HG02759 (cell line): ENCODE measurements around the gene CLIP1.
"Not testable (repeated sequence)": the region's sequence is repeated elsewhere in the genome, so short reads cannot be mapped to it uniquely, and the experiment has no call there.

Experiments used
- ATAC-seq: cut with Tn5 transposase; IDR thresholded peaks from one replicate; pipeline ENCODE4 v1.9.1; 2021; ENCODE audit warnings: mild to moderate bottlenecking, moderate library complexity; ENCODE audit not compliant: unreplicated experiment

CLIP1 gene

DNA sequence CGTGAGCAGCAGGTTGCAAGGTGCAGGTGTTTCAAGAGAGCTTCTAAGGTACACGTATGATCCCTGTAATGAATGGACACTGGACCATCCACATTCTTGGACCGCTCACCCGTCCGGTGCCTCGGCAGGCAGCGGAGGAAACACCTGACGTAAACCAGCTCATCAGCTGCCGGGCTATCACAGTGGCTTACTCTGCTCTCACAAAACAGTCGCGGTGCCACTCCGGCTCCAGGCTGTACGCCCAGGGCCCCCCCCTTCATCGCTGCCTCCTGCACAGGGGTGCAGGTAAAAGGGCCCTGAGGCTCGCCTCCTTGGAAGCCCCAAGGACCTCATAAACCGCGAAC lies 156.6 kb downstream of the CLIP1 start:
- ATAC-seq = peak; percentile 24

DNA sequence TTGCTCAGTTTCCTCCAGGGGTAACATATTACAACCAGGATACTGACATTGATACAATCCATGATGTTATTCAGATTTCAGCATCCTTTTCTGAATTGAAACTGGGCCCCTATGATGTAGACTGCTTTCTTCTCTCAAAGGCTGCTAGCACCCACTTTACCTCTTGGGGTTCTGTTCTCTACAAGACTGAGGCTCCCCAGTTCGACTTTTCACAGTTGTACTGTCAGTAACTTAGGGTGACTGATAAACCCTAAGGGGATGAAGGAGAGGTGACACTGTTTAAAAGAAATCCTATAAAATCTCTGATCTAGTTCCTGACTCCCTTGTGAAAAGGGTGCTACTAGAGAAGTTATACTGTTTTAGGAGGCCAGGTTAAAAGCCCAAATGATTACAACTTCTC lies 157.0 kb downstream of the CLIP1 start:
- no peak for ATAC-seq

DNA sequence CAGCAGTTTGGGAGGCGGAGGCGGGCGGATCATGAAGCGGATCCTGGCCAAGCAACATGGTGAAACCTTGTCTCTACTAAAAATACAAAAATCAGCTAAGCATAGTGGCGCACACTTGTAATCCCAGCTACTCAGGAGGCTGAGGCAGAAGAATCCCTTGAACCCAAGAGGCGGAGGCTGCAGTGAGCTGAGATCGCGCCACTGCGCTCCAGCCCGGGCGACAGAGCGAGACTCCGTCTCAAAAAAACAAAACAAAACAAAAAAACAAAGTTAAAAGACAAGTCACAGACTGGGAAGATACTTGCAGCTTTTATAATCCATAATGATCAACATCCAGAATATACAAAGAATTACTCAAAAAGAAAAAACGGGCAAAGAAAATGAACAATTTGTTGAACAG lies 161.7 kb downstream of the CLIP1 start:
- not testable (repeated sequence) for ATAC-seq

DNA sequence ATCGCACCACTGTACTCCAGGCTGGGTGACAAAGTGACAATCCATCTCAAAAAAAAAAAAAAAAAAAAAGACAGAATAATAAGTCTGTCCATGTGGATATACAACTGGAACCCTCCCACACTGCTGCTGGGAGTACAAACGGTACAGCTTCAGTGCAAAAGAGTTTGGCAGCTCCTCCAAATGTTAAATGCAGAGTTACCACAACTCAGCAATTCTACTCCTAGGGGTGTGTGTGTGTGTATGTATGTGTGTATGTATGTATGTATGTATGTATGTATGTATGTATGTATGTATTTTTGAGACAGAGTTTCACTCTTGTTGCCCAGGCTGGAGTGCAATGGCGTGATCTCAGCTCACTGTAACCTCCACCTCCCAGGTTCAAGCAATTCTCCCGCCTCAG lies 163.5 kb downstream of the CLIP1 start:
- not testable (repeated sequence) for ATAC-seq

DNA sequence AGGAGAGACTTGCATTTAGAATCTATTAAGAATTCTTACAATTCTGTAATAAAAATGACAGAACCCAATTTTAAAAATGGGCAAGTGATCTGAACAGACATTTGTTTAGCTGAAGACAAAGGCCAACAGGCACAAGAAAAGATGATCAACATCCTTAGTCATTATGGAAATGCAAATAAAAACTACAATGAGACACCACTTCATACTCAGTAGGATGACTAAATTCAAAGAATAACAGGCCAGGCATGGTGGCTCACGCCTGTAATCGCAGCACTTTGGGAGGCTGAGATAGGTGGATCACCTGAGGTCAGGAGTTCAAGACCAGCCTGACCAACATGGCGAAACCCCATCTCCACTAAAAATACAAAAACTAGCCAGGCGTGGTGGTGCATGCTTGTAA lies 164.0 kb downstream of the CLIP1 start:
- not testable (repeated sequence) for ATAC-seq

DNA sequence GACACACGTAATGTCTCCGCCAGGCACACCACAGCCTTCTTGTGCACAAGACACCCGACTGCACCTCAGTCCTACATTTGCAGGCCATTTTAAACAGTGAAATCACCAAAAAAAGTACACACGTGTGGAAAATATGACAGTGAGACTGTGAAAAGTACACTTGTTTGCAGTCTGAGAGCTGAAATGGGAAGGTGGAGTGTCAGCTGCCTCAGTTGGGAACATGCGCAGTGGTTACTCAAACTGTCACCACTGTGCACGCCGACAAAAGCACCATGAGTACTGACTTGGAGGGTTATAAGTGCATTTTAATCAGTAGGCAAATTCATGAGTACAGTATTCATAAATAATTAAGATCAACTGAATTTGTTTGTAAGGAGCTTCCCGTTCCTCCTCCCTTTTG lies 171.9 kb downstream of the CLIP1 start:
- no peak for ATAC-seq

DNA sequence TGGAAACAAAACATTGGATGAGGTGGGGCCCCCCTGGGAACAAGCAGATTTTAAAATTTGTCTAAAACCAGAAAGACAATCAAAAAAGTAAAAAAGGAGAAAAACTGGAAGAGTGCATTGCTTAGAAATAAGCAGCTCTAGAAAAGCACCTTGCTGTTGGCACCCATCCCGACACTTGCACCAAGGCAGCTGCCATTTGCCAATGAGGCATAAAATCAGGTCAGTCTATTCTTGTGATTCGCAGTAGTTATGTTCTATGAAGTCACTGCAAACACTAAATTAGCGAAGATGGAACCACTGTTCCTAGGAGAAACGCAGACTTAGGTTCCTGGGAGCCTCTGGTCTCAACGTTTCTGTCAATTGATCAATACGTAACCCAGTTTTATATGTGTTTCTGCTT lies 172.4 kb downstream of the CLIP1 start:
- no peak for ATAC-seq

DNA sequence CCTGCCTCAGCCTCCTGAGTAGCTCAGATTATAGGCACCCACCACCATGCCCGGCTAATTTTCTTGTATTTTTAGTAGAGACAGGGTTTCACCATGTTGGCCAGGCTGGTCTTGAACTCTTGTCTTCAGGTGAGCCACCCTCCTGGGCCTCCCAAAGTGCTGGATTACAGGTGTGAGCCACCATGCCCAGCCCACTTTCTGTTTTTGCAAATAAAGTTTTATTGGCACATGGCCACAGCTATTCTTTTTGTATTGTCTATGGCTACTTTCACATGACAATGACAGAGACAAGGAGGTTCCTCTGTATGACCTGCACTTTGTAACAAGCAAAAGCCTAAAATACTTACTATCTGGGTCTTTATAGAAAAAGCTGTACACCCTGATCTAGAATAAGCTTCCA lies 176.9 kb downstream of the CLIP1 start:
- ATAC-seq = no peak

DNA sequence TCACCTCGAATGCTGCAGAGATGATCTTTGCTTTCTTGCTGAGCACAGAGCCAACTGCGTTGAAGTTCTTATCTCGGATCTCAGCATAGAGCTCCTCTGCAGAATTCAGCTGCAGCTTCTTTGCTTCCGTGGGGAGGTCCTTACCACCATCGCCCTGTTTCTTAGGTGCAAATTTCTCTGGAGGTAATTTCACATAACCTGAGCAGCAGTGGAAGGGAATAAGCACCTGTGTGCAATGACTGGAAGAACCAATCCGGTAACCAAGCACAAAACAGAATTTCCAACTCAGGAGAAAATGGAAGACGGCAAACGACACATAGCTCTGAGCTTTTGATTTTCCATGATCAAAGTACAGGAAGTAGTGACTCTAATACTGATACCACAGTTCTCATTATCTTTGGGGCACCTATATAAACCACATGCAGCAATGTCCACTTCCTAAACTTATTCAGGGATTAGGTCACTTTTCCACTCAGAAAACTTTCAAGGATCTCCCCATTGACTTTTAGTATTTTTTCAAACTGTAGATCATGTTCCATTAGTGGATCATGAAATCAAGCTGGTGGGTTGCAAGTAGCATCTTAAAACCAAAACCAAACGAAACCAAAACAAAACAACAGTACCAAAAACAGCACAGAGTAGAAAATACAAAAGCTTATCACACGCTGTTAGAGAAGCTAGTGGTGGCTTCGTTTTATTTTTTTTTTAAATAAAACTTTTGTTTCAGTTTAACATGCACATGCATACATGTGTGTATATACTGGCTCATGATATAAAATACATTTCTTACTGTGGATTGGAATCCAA lies 177.7 kb downstream of the CLIP1 start:
- no peak for ATAC-seq

DNA sequence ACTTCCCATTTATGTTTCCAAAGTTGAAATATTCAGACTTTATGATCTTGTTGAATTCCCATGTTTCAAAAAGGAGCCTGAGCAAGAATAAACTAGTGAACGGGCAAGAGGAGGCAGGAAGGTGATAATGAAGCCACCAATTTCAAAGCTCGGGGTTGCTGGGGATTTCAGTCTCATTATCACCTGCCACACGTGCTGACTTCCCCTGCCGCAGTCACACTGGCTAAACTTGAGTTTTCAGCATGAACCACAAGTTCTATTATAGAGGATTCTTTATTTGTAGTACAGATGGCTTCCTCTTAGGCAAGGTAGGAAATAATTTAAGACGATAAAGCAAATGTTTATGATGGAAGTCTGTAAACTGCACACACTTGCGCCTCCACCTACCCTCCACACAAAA lies 178.5 kb downstream of the CLIP1 start:
- ATAC-seq = no peak

DNA sequence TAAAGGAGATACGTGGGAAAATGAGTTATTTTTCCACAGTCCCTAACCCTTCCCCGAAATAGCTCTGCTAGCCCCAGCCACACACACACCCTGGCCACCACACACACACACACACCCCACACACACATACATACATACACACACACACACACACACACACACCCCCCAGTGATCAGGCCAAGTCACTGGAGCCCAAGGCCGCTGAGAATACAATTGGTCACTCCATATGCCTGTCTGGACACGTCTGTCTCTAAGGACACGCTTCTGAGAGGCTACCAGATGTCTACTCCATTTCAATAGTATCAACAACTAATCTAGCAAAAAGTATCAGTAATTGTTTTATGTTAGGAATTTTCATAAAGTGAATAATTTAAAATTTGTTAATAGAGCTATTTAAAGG lies 183.6 kb downstream of the CLIP1 start:
- no peak for ATAC-seq

DNA sequence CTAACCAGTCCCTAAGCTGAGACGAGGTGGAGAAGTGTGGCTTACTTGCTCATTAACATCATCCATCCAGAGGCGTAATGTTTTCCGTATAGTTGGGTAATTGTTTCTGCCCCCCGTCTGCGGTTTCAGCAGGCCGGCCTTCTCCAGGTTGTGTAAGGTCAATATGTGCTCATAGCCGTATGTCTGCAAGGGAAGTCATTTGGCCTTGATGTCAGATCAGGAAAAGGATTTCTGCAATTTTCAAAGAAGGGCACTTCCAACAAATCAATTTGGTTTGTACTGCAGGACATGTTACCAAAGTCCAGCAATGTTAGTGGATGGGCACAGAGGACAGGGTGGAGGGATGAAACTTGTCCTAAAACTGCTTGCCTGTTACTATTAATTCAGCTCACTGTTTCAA lies 186.7 kb downstream of the CLIP1 start:
- no peak for ATAC-seq

DNA sequence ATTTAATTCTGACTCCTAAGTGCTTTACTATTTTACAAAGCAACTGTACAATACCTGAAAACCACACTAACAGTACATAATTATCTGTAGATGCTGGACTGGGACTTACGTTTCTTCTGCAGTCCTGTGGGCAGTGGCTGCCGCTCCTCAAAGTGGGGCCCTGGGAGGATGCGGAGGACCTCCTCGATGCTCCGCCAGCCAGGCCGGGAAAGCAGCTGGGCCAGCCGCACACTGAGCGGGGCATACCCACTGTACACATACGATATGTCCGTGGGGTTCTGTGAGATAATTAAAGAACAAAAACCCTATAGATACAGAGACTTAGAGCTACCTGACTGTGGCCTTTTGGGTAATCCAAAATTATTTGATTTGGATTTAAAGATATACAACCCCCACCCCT lies 189.8 kb downstream of the CLIP1 start:
- ATAC-seq = no peak

DNA sequence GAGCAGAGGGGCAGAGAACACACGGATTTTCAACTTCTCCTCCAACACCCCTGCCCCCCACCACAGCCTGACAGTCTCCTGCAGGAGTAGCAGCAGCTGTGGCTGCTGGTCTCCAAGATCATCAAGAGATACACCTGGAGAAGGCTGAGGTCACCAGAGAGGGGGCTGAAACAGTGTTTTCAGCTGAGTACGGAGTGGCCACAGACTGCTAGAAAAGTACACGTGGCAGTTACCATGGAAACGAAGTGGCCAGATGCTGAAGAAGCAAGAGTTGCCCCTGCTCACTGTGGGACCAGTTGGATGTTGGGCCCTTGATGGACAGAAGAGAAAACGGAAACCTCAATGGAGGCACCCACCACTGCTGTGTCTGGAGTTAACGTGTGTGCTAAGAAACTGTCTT lies 191.7 kb downstream of the CLIP1 start:
- no peak for ATAC-seq

DNA sequence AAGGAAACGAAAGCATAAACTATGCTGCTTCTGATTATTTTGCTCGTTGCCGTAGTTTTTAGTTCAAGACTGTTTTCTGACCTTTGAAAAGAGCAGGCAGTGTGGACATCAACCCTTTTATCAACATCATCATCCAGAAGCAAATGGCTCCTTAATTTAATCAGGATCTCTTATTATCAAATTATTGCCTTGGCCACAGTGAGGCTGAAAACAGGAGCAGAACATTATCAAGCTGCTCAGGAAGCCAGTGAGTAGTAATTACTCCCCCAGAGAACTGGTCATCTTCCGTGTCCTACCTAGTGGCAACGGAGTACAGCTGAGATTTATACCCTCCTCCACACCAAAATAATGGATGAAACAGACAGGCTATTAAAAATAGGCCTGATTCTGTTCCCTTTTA lies 194.4 kb downstream of the CLIP1 start:
- ATAC-seq = no peak

DNA sequence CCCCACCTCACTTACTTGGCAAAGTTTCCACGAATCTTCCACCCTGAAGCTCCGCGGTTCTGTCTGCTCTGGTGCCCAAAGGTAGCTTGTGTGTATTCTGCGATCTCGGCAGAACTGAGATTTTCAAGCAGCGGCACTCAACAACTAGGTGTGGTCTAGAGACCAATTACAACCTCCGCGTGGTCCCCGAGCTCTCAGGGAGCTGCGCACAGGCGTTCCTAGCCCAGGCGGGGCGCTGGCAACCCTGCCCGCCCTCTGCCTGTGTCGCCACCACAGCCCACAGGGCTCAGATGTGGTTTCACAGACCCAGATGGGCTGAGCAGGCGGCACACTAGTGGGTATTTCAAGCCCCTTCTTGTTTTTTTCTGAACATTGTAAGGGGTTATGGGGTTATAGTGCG lies 195.1 kb downstream of the CLIP1 start:
- ATAC-seq = no peak

DNA sequence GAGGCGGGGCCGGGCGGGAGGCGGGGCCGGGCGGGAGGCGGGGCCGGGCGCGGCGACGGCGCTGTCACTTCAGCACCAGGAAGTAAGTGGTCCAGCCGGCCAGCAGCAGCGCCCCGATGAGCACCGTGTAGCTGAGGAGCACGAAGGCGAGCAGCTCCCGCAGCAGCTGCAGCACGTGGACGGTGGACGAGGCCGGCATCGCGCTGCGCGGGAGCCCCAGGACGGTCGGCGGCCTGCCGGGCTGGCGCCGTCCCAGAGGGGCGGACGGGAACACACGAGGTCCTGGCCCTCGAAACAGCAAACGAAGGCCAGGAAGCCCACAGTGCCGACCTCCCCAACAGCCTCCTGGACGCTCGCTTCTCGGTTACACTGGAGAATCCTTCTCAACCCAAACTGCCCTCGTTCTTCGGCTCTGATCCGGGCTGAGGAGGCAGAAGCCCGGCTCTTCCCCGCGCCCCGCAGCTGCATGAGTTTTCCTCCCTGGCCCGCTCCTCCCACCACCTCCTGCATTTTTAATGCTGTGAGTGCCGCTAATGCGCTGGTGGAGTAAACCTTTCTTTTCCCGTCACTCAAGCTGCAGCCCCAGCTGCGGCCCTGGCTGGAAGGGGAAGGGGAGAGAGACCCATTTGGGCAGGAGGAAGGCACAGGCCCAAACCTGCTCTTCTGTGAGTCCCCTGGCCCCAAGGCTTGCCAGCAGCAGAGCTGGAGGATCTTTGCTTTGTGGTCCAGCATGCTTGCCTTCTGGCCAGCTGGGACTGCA lies 195.9 kb downstream of the CLIP1 start:
- ATAC-seq = no peak

DNA sequence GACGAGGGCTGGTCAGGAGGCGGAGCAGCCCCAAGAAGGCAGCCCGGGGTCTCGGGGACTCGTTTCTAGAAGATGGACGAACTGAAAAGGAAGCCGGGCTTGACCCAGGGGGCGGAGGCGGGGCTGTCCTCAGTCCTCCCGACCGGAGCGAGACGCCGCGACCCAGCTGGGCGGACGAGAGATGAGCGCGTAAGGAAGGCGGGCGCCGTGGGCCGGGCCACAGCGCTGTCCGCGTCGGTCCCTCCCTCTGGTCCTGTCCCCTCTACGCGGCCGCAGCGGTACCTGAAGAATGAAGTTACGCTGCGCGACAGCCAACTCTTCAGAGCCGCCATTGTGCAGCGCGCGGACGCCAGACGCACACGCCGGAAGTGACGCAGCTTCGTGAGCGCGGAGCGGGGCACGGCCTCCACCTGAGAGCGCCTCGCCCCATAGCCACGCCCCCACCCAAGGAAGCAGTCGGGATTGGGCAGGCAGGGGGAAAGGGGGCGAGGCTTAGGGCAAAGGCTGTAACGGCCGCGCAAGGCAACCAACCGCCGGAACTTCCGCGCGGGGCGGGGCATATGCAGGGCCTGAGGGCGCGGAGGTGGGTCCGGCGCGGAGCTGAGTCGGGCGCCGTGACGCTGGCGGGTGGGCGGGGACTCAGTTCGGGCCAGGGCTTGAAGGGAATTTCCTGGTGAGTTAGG lies 196.6 kb downstream of the CLIP1 start, which contains the start of gene DIABLO:
Gene DIABLO (minus strand): TSS at position 370 of the 683 bp plus-strand sequence. CDS start 38 bp downstream, at position 332.
- ATAC-seq = peak; percentile 90
